ENCODE measurements around the gene PTGS1.

- no peak for TF ChIP-seq CTCF (conservative IDR thresholded peaks at IDR 0.05)
- TF ChIP-seq ZFX (IDR thresholded peaks at IDR 0.05): no peak
Observed at GRCh38 chr9:122366074-122366660, 4.7 kb upstream of the PTGS1 start.
